C4-2B (cell line): ENCODE measurements around the gene CDH8.

Source experiments
- H3K27ac ChIP-seq: fragments of 450-650 bp; 2 replicates; pipeline ENCODE4 v1.5.1; 2017
- CTCF ChIP-seq: fragments of 450-650 bp; conservative IDR thresholded peaks from 2 replicates; pipeline ENCODE4 v1.5.1; 2017; ENCODE audit warnings: mild to moderate bottlenecking
- ZFX ChIP-seq: fragments of 450-650 bp; IDR thresholded peaks from 2 replicates; pipeline ENCODE4 v1.6.1; 2017

The CDH8 gene

GRCh38 chr16:62033065-62033464, 3.2 kb downstream of the CDH8 start:
- no peak for TF ChIP-seq CTCF
- TF ChIP-seq ZFX = no peak
- no peak overlapping the region for H3K27ac ChIP-seq

- H3K27ac ChIP-seq = no peak overlapping the region
- TF ChIP-seq CTCF = no peak
- no peak for TF ChIP-seq ZFX
Measured at GRCh38 chr16:62029947-62030346, 6.3 kb downstream of the CDH8 start.

GRCh38 chr16:62022688-62023087, 13.6 kb downstream of the CDH8 start:
- TF ChIP-seq ZFX (no peak), CTCF (no peak)

GRCh38 chr16:62021161-62021581, 15.1 kb downstream of the CDH8 start:
- TF ChIP-seq CTCF (no peak), ZFX (no peak)
- H3K27ac ChIP-seq = no peak overlapping the region

More at GRCh38 chr16:62022688-62023087, 13.6 kb downstream of the CDH8 start:
- no peak overlapping the region for H3K27ac ChIP-seq

- TF ChIP-seq ZFX = no peak
- no peak for TF ChIP-seq CTCF
- H3K27ac ChIP-seq = no peak overlapping the region
Measured at GRCh38 chr16:62020681-62021080, 15.6 kb downstream of the CDH8 start.

- TF ChIP-seq ZFX (no peak), CTCF (no peak)
- no peak overlapping the region for H3K27ac ChIP-seq
Measured at GRCh38 chr16:62019851-62020250, 16.4 kb downstream of the CDH8 start.

GRCh38 chr16:62018301-62019060, 17.8 kb downstream of the CDH8 start:
- TF ChIP-seq CTCF = no peak
- TF ChIP-seq ZFX = no peak
- no peak overlapping the region for H3K27ac ChIP-seq
